Stimulated activated CD4-positive, alpha-beta T cell treated with anti-CD3 and anti-CD28 coated beads, Interleukin-12 subunit alpha, Interleukin-12 subunit beta, amount 100 ng/mL, for 48 hours (primary cell): Measurements from ENCODE around the gene ATG2A.
"Not testable (repeated sequence)": the region's sequence is repeated elsewhere in the genome, so short reads cannot be mapped to it uniquely, and the experiment has no call there.

Source experiments
- DNase-seq, 3 donors: peaks; one replicate each; pipeline ENCODE4 v3.0.0-alpha.2; 2020; ENCODE audit warnings: low read depth in 2 of 3, low spot score in 1 of 3

The ATG2A gene

GRCh38 chr11:64857485-64857884 is 59.5 kb downstream of the ATG2A start:
- no peak for DNase-seq

GRCh38 chr11:64856382-64857227 is 60.4 kb downstream of the ATG2A start:
- peak; percentile 64 to 75 (median 71) for DNase-seq

- no peak for DNase-seq
Measured at GRCh38 chr11:64855596-64856304, 61.3 kb downstream of the ATG2A start.

GRCh38 chr11:64854534-64855502 is 62.2 kb downstream of the ATG2A start:
- DNase-seq: no peak

- no peak for DNase-seq
Measured at GRCh38 chr11:64854157-64854533, 62.9 kb downstream of the ATG2A start.

GRCh38 chr11:64853709-64854108 is 63.3 kb downstream of the ATG2A start:
- DNase-seq: no peak

- no peak for DNase-seq
Measured at GRCh38 chr11:64852804-64853509, 64.1 kb downstream of the ATG2A start.

GRCh38 chr11:64851831-64852351 is 65.1 kb downstream of the ATG2A start:
- no peak for DNase-seq

- DNase-seq: peak in 1 of 3 donors; percentile 52
Measured at GRCh38 chr11:64850979-64851567, 65.9 kb downstream of the ATG2A start.

GRCh38 chr11:64849598-64850356 is 67.2 kb downstream of the ATG2A start:
- DNase-seq: no peak

GRCh38 chr11:64848826-64849597 is 68.0 kb downstream of the ATG2A start:
- DNase-seq: no peak

- no peak for DNase-seq
Measured at GRCh38 chr11:64848214-64848825, 68.7 kb downstream of the ATG2A start.

GRCh38 chr11:64846998-64847666 is 69.9 kb downstream of the ATG2A start:
- peak; percentile 87 to 96 (median 92) for DNase-seq

GRCh38 chr11:64845776-64846129 is 71.3 kb downstream of the ATG2A start:
- DNase-seq: not testable (repeated sequence)

GRCh38 chr11:64845129-64845775 is 71.8 kb downstream of the ATG2A start:
- no peak for DNase-seq
